Astrocyte (in vitro differentiated cells and primary cell): ENCODE results near the gene TRIM21.

ENCODE experiments used
- EZH2 ChIP-seq: IDR thresholded peaks from 2 replicates; pipeline ENCODE4 v1.6.1; 2012; ENCODE audit warnings: mild to moderate bottlenecking, low read length, inconsistent platforms; ENCODE audit not compliant: insufficient read depth
- TF ChIP-seq, protein P1 (sequence below): IDR thresholded peaks from 2 replicates; pipeline ENCODE4 v1.5.1; 2011; ENCODE audit warnings: low read depth, mild to moderate bottlenecking, inconsistent platforms, low read length, moderate library complexity; ENCODE audit not compliant: insufficient read depth

- TF ChIP-seq, protein P1, sequence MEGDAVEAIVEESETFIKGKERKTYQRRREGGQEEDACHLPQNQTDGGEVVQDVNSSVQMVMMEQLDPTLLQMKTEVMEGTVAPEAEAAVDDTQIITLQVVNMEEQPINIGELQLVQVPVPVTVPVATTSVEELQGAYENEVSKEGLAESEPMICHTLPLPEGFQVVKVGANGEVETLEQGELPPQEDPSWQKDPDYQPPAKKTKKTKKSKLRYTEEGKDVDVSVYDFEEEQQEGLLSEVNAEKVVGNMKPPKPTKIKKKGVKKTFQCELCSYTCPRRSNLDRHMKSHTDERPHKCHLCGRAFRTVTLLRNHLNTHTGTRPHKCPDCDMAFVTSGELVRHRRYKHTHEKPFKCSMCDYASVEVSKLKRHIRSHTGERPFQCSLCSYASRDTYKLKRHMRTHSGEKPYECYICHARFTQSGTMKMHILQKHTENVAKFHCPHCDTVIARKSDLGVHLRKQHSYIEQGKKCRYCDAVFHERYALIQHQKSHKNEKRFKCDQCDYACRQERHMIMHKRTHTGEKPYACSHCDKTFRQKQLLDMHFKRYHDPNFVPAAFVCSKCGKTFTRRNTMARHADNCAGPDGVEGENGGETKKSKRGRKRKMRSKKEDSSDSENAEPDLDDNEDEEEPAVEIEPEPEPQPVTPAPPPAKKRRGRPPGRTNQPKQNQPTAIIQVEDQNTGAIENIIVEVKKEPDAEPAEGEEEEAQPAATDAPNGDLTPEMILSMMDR: no peak
- TF ChIP-seq EZH2: no peak
Observed at GRCh38 chr11:4385978-4386740, 7.3 kb downstream of the TRIM21 start.
